ENCODE data around the gene RFPL4A. TPM values are rescaled to one million over a fixed set of nuclear protein-coding genes. Genes with fewer than 3 reads are reported as not detected.

RFPL4A gene
- total RNA-seq, 4 donors from 2014 or later = not detected

GRCh38 chr19:55812449-55812848 is 53.6 kb downstream of the RFPL4A start:
- no peak for TF ChIP-seq CTCF (IDR thresholded peaks at IDR 0.05; ENCODE audit: low read depth)

Other genes with a start within 250 kb of the RFPL4A start
- gene SBK2, start 222.0 kb upstream of the RFPL4A start, total RNA-seq = not detected
- not detected for gene SBK3, start 213.6 kb upstream of the RFPL4A start, total RNA-seq
- gene ZNF579, start 178.2 kb upstream of the RFPL4A start, total RNA-seq = 1 to 10 TPM in 1 of 4 donors, under 1 TPM in 2, not detected in 1; 0.51 to 5.3 (median 0.66) TPM
- gene FIZ1, start 159.6 kb upstream of the RFPL4A start, total RNA-seq = 10 to 100 TPM in 1 of 4 donors, 1 to 10 TPM in 3; 1.8 to 12.1 (median 2.7) TPM
- gene ZNF524, start 158.8 kb upstream of the RFPL4A start, total RNA-seq = 10 to 100 TPM in 3 of 4 donors, 1 to 10 TPM in 1; 3.8 to 33.5 (median 26.4) TPM
- gene ZNF865, start 153.4 kb upstream of the RFPL4A start, total RNA-seq = 1 to 10 TPM; 1.8 to 8.9 (median 3.6) TPM
- 1 to 10 TPM; 1.3 to 6.0 (median 2.3) TPM for gene ZNF784, start 134.5 kb upstream of the RFPL4A start, total RNA-seq
- 10 to 100 TPM in 3 of 4 donors, 1 to 10 TPM in 1; 5.9 to 35.4 (median 12.3) TPM for gene ZNF580, start 118.1 kb upstream of the RFPL4A start, total RNA-seq
- 10 to 100 TPM in 3 of 4 donors, 1 to 10 TPM in 1; 6.4 to 25.5 (median 19.0) TPM for gene ZNF581, start 115.4 kb upstream of the RFPL4A start, total RNA-seq
- gene CCDC106, start 110.9 kb upstream of the RFPL4A start, total RNA-seq = 10 to 100 TPM in 1 of 4 donors, 1 to 10 TPM in 3; 1.8 to 24.1 (median 8.4) TPM
- gene U2AF2, start 104.1 kb upstream of the RFPL4A start, total RNA-seq = 10 to 100 TPM; 51.8 to 96.8 (median 72.5) TPM
- 100 to 1,000 TPM in 1 of 4 donors, 10 to 100 TPM in 3; 27.6 to 118 (median 59.7) TPM for gene EPN1, start 83.9 kb upstream of the RFPL4A start, total RNA-seq
- gene NLRP9, start 20.7 kb upstream of the RFPL4A start, total RNA-seq = not detected
- not detected for gene RFPL4AL1, start 10.0 kb downstream of the RFPL4A start, total RNA-seq
- gene NLRP11, start 72.9 kb downstream of the RFPL4A start, total RNA-seq = not detected
- not detected for gene NLRP4, start 77.4 kb downstream of the RFPL4A start, total RNA-seq
- gene NLRP13, start 173.2 kb downstream of the RFPL4A start, total RNA-seq = not detected
- not detected for gene NLRP8, start 188.7 kb downstream of the RFPL4A start, total RNA-seq
- not detected for gene NLRP5, start 227.7 kb downstream of the RFPL4A start, total RNA-seq

All from subcutaneous adipose tissue (tissue), 4 donors.